ENCODE data around the gene CDKN1A.

The CDKN1A gene

GRCh38 chr6:36677059-36677749 is 1.3 kb upstream of the CDKN1A start:
- DNase-seq (ENCODE audit: low spot score), result no peak

GRCh38 chr6:36677753-36678487 is 594 bp upstream of the CDKN1A start:
- DNase-seq (ENCODE audit: low spot score), result no peak

GRCh38 chr6:36679043-36679833 is 724 bp downstream of the CDKN1A start:
- DNase-seq (ENCODE audit: low spot score), result no peak

- DNase-seq (ENCODE audit: low spot score), result no peak
Measured at GRCh38 chr6:36682328-36683144, 4.0 kb downstream of the CDKN1A start.

GRCh38 chr6:36683145-36683655 is 4.7 kb downstream of the CDKN1A start:
- no peak for DNase-seq (ENCODE audit: low spot score)

- DNase-seq (ENCODE audit: low spot score), result no peak
Measured at GRCh38 chr6:36683656-36684446, 5.3 kb downstream of the CDKN1A start.

GRCh38 chr6:36684447-36684812 is 5.9 kb downstream of the CDKN1A start:
- no peak for DNase-seq (ENCODE audit: low spot score)

GRCh38 chr6:36685166-36685924 is 6.8 kb downstream of the CDKN1A start:
- DNase-seq (ENCODE audit: low spot score), result no peak

GRCh38 chr6:36685926-36686667 is 7.6 kb downstream of the CDKN1A start:
- DNase-seq (ENCODE audit: low spot score), result no peak

GRCh38 chr6:36686668-36687513 is 8.4 kb downstream of the CDKN1A start:
- no peak for DNase-seq (ENCODE audit: low spot score)

- no peak for DNase-seq (ENCODE audit: low spot score)
Measured at GRCh38 chr6:36688063-36688738, 9.7 kb downstream of the CDKN1A start.

GRCh38 chr6:36688739-36689075 is 10.2 kb downstream of the CDKN1A start:
- no peak for DNase-seq (ENCODE audit: low spot score)

- DNase-seq (ENCODE audit: low spot score), result no peak
Measured at GRCh38 chr6:36691011-36691410, 12.5 kb downstream of the CDKN1A start.

- no peak for DNase-seq (ENCODE audit: low spot score)
Measured at GRCh38 chr6:36691612-36692011, 13.1 kb downstream of the CDKN1A start.

GRCh38 chr6:36692220-36692619 is 13.7 kb downstream of the CDKN1A start:
- no peak for DNase-seq (ENCODE audit: low spot score)

GRCh38 chr6:36692861-36693702 is 14.6 kb downstream of the CDKN1A start:
- no peak for DNase-seq (ENCODE audit: low spot score)

GRCh38 chr6:36694616-36695015 is 16.1 kb downstream of the CDKN1A start:
- no peak for DNase-seq (ENCODE audit: low spot score)

Data from HuH-7 (cell line).